GM19468 (cell line): Measurements from ENCODE around the gene FAM3B.

Experiments used
- ATAC-seq: cut with Tn5 transposase; IDR thresholded peaks from one replicate; pipeline ENCODE4 v1.9.1; 2021; ENCODE audit warnings: mild to moderate bottlenecking, moderate library complexity, moderate number of reproducible peaks; ENCODE audit not compliant: unreplicated experiment; ENCODE audit errors: extremely low read depth

The FAM3B gene

DNA sequence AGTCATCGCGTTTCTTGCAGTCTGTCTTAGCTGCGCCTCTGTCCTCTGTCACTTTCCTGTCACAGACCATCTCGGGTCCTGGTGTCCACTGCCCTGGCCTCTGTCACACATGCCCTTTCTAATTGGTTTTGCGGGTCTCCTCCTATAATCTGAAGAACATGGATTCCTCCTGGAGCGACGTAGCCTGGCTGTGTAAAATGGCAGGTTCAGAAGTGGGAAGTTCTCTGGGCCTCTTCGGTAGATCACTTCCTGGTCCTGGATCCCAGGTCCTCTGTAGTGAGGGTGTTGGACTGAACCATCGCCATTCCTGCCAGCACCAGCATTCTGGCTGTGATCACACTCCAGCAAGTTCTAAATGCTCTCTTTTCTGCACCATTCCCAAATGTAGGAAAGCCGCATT, 857 bp downstream of the FAM3B start:
- ATAC-seq, result no peak

DNA sequence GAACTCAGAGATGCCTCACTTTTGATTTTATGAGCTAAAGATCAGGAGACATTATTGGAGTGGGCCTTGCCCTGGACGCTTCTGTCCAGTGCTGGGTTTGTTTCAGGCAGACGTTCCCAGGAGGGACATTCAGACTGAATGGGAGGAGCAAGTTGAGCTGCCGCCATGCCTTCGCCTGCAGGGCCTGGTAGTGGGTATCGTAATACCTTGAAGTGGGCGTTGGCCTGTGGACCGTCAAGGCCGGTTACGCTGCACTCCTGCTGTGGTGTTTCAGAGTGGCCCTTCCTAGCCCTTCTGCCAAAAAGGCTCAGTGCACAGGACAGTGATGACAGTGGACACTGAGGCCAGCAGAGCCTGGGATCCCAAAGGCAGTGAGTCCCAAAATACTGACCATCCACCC, 1.6 kb downstream of the FAM3B start:
- no peak for ATAC-seq

DNA sequence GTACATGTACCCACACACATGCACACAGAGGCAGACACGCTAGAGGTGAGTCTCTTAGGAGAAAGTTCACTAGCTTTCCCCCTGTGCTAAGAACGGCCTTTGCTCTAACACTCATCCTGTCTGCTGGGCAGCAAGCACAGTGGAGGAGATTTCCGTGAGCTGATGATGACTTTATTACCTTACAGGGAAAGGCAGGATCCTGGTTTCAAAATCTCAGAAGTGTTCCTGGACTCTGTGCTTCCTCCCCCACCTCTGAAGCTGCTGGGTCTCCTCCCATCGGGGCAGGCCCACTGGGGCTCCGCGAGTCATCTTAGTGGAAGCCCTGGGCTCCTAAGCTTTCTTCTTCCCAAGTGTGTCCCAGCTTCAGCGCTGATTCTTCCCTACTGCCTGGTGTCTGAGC, 2.7 kb downstream of the FAM3B start:
- ATAC-seq, result no peak

DNA sequence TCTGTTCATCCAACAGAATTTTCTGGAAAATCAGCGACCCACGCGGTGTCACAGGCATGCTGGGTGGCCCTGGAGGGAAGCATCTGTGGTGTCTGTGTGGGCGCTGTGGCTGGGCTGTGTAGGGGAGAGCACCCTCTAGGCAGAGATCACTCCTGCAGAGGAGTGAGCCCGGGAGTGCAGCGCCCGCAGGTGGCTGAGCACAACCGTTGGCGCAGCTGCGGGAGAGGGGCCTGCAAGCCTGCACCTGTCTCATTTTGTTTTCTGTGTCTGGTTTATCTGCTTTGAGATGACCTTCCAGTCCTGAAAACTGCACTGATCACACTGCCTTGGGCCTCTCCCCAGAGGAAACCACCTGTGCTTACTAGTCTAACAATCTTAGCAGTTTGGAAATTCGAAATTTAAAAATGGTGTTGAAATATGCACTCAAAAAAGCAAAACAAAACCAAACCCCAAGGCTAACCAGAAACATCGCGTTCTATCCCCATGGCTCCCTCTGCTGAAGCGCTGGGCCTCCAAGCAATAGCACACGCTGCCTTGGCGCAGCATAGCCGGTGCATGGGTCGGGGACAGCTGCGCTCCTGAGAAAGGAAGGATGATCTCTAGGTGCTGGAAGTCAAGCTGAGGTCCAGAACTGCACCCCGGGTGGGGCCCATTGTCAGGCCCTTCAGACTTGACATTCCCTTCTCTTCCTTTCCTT, 4.8 kb downstream of the FAM3B start:
- ATAC-seq, result no peak

DNA sequence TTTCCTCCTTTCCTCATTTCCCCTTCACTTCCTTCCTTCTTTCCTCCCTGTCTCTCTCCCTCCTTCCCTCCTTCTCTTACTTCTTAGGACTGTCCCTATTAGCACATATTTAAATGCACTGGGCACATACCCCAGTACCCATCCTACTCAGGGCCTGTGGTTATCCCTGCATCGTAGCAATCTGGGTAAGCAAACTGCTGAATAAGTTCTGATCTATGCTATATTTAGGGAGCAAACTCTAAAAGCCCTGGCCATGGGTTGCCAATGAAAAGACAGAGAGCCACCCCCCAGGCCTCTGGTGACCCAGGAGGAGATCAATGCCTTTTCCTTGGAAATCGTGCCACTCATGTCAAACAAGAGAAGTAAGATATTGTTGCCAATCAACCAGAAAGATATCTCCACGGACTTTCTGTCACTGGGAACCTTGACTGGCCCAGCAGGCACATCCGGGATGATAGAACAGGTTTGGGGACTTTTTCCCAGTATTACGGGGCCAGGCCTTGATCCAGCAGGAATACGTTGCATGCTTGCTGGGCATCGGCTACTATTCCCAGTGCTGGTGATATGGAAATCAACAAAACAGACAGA, 5.4 kb downstream of the FAM3B start:
- no peak for ATAC-seq

DNA sequence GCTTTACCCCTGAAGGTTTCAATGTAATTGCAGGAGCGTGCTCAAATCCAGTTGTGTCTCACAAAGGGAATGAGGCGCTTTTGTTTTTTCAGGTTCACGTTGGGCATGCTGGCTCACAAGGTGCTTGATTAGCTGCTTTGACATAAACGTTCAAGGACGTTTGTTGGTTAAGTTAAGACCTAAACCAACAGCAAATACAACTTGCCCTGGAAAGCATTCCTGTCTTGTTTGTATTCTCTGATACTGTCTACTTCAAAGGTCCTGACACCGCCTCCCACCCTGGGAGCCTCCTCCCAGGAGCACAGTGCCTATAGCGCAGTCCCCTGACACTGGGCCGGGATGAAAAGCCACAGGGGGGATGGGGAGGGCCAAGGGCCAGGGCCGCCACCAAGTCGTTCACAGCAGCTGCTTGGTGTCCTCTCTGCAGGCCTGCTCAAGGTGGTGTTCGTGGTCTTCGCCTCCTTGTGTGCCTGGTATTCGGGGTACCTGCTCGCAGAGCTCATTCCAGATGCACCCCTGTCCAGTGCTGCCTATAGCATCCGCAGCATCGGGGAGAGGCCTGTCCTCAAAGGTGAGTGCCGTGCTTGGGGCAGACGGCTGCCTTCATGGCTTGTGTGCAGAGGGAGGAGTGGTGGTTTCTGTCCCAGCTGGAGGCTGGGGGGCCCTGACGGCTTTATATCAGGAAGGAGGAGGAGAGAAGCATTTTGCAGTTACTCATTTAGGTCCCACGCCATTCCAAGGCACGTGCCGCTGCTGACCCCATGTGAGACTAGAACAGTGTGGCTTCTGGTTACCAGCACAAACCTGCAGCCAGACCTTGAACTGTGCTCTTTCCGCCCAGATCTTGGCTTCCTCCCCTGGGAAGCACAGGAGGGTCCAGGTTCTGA, 6.1 kb downstream of the FAM3B start:
- ATAC-seq, result no peak

DNA sequence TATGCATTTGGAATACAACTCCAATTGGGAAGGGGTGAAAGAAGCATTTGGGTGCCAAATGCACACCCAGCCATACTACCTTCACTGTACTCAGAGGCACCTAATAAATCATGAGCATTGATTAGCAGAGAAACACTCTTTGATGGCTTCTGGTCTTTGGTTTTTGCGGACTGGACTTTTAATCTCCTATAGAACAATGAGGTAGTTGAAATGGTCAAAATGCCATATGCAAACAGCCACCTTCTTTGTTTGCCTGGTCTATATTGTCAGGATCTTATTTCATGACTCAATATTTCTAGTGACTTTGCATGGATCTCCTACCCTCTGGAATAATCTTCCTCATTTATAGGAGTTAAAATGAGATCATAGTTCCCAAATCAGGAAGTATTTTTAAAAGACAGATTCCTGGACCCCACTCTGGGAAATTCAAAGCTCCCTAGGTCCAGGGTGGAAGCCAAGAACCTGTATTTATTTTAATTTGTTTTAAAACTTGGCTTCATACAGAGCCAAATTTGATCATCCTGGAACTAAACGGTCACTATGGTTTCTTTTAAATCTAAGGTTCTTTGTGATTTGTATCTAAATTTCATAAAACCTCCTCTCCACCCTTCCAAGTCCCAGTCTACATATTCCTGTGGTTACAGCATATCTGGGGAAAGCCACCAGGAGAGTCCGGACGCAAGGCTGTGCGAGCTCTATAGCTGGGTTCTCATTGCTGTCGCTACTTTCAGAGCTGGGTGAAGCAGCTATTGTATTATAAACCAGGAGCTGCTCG, 8.7 kb downstream of the FAM3B start:
- no peak for ATAC-seq

DNA sequence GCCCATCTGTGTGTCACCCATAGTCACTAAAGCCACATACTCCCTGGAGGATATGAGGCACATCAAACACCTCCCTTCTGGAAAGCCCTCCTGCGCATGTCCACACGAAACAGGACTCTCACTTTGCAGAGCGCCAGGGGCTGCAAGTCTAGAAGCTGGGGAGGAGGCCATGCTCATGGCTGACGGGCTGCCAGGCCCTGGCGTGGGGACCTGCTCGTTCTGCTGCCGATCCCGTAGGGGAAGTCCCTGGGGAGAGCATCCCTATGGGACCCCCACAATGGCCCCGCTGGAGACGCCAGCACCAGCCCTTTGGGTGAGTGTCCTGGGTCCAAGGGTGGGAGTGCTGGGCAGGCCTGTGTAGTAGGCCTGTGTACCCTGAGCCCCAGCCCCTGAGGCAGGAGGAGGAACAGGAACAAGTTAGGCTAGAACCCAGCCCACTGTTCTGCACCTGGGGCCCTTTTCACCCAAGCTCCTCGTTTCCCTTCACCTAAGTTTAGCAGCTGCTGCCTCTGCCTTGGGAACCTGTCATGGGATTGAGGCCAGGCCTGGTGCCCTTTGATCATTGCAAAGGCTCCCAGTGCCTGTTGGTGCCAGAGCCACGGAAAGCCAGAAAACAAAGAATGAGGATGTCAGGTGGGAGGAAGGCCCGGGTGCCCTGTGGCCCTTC, 9.9 kb downstream of the FAM3B start:
- no peak for ATAC-seq

DNA sequence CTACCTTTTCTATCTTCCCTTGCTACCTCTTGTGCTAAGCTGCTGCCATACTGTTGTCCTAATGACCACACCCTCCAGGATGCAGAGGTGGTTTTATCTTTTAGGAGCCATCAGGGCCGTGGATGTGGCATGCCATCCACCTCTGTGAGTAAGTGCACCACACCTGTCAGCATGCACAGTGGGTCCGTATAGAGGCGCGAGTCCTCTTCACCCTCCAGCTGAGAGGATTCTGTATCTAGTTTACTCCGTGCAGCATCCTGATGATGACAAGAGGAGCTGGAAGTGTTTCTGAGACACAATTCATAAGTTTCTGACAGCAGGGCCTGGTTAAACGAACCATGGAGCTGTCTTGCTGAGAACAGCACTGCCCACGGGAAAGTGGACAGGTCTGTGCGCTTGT, 11.2 kb downstream of the FAM3B start:
- ATAC-seq, result no peak

DNA sequence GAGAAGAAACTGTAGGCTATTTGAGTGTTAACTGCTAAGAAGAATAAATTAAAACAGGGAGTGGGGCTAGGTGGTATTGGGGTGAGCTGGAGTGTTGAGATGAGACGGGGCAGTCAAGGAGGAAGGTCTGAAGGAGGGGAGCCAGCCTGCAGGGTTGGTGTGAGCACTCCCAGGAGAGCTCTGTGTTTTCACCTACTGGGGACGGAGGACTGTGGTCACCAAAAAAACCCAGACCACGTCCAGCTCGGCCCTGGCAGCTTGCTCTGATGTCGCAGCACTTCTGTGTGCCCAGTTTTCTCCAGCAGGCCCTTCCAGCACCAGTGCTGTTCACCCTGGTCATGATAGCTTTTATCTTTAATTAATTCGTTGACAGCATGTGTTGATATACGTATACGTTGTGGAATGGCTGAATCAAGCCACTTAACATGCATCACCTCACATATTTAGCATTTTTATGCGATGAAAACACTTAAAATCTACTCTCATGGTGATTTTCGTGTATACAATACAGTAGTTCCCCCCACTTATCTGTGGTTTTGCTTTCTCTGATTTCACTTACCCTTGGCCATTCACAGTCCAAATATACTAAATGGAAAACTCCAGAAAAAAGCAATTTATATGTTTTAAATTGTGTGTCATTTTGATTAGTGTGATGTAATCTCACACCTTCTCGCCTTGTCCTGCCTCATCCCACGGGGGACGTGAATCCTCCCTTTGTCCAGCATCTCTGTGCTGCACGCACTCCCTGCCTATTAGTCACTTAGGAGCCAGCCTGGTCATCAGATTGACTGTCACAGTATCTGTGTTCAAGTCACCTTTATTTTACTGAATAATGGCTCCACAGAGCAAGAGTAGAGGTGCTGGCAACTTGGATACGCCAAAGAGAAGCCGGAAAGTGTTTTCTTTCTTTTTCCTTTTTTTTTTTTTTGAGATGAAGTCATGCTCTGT, 12.3 kb downstream of the FAM3B start:
- ATAC-seq, result no peak

DNA sequence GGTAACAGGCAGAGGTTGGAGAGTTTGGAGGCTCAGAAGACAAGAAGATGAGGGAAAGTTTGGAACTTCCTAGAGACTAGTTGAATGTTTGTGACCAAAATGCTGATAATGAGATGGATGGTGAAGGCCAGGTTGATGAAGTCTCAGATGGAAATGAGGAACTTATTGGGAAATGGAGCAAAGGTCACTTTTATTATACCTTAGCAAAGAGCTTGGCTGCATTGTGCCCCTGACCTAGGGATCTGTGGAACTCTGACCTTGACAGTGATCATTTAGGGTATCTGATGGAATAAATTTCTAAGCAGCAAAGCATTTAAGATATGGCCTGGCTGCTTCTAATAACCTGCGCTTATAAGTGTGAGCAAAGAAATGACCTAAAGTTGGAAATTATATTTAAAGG, 17.2 kb downstream of the FAM3B start:
- ATAC-seq, result no peak

DNA sequence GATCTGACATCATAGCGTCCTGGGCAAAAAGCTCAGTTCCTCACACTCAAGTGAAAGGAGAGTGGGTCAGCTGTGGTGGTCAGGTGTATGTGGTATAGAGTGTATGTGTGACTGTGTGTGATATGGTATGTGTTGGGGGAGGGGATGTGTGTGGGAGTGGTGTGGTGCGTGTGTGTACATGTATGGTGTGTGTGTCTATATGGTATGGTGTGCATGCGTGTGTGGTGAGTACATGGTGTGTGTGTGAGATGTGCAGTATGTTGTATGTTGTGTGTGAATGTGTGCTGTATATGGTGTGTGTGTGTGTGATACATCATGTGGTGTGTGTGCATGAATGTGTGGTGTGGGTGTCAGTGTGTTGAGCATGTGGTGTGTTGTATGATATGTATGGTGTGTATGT, 20.9 kb downstream of the FAM3B start:
- no peak for ATAC-seq

DNA sequence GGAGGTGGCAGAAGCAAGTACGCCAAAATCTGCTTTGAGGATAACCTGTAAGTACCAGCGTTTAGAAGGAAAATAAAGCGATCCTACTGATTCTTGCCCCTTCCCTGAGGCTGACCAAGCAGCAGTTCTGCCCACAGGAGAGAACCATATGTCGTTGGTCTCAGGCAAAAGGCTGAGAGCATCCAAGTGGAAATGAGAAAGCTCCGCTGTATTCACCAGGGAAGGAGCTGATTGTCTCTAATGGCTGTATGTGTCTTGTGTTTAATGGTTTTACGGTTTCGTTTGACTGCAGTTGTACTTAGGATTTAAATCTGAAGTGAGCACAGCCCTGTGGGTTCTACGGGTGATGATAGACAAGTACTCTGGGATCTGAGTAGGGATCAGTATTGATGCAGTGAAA, 21.9 kb downstream of the FAM3B start:
- ATAC-seq, result no peak

DNA sequence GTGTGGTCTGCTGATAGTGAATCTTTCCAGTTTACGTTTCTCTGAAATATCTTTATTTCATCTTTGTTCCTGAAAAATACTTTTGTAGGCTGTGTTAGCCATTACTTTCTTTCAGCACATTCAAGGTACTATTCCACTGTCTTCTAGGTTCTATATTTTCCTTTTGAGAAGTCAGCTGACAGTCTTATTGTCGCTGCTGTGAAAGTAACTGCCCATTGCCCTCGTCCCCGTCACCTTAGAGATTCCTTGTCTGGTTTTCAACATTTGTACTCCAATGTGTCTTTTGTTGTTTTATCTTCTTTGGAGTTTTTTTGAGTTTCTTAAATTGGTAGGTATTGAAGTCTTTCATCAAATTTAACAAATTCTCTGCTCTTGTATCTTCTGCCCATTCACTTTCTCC, 25.4 kb downstream of the FAM3B start:
- ATAC-seq, result no peak

DNA sequence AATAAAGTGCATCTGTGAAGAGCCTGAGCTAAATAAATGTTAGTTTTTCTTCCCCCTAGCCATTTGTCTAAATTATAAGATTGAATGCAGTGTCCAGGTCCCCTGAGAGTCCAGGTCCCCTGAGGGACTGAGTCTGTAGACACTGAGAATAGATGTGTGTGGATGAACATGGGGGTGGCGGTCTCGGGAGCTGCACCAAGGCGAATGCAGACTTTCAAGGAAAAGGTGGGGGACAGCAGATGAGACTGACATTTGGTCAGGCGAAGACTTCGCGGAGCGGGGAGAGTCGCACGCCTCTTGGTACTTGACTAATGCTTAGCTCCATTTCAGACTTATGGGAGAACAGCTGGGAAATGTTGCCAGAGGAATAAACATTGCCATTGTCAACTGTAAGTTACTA, 27.5 kb downstream of the FAM3B start:
- no peak for ATAC-seq

DNA sequence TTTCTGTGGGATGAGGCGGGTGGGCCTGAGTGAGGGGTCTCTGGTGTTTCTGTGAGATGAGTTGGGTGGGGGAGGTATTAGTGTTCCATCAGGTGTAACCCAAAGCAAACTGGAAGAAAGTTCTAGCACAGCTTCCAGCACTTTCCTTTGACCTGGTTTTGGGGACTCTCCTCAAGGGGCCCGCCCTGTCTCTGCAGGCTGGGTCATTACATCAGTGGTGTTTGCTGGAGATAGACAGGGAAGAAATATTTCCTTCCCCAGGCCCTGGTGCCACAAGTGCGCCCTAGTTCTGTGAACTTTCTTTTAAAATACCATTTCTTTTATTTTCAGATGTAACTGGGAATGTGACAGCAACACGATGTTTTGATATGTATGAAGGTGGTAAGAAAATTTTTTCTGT, 28.8 kb downstream of the FAM3B start:
- no peak for ATAC-seq

DNA sequence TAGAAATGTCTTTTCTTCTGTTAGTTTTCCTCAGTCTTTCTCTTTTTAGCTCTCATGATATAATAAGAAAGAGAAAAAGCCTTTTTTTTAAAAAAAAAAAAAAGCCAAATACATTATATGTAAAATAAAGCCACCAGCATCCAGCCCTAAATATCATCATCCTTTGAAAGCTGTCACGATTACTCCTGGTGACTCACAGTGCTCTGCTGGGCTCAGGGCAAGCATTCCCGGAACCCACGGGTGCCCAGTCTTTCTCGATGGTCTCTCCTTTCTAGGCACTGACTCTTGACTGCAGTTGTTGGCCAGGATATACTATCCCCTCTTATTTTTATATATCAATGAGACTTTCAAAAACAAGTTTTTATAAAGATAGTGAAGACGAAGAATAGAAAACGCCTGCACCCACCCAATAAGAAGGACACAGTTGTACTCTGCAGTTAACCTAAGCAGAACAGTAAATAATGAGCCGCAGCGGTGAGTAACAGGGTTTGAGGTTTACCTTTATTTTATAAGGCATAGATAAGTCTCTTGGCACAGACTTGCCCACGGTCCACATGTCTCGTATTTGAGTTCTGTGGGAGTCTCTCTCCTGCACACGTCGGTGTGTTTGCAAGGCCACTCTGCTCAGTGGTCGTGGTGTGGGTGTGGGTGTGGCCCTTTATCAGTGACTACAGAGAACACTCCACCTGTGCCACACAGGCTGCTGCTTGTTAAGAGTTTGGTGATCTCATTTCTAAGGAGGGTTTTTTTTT, 29.5 kb downstream of the FAM3B start:
- no peak for ATAC-seq

DNA sequence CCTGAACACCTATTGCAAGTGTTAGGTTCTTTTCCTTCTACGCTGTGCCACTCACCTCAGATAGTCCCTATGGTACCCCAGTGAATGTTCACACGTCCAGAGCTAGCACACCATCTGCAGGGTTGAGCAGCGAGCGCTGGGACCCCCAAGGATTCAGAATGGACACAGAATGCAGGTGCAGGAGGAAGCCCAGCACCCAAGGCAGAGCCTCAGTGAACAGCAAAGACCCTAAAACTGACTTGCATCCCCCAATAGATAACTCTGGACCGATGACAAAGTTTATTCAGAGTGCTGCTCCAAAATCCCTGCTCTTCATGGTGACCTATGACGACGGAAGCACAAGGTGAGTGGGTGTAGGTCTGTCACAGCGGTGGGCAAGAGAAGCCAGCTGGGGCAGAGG, 30.2 kb downstream of the FAM3B start:
- ATAC-seq, result no peak
